Umbilical cord (tissue), 2 donors: ENCODE results near the gene CACNB1. TPM values are rescaled to one million over a fixed set of nuclear protein-coding genes. Genes with fewer than 3 reads are reported as not detected.

ENCODE experiments used
- DNase-seq: peaks from one replicate; pipeline ENCODE4 v3.0.0-alpha.2; 2015; ENCODE audit warnings: low spot score
- total RNA-seq: library from RNA; depleted of rRNA; stranded (reverse); fragments of >200 nt; gene quantifications from one replicate; pipeline ENCODE4 v1.2.3, GENCODE V29; 2014; ENCODE audit warnings: low replicate concordance; ENCODE audit not compliant: insufficient read depth

The CACNB1 gene
- total RNA-seq, 1 donor from 2014 or later: 4.8 TPM

DNA sequence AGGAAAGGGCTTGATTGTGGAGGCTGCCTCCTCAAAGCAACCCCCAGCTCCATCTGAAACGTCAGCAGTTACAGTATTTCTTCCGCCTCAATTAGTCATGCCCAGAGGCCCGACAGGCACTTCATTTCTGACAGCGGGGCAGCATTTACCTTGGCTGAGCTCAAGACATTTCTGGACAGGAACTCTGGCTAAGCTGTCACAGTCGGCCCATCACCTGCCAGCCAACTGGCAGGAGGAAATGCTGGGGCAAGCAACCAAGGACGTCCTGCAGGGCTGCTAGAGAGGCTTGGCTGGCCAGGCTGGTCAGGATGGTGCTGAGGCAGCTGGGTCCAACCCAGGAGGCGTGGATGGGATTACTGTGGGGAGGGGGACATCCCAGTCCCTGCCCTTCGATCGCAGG, 73.8 kb downstream of the CACNB1 start:
- no peak for DNase-seq

Other genes starting within 250 kb of the CACNB1 start
- gene FBXO47, start 230.3 kb downstream of the CACNB1 start, total RNA-seq: not detected
- 9.9 TPM for gene PLXDC1, start 46.0 kb downstream of the CACNB1 start, total RNA-seq
- gene ARL5C, start 31.5 kb downstream of the CACNB1 start, total RNA-seq: 2.6 TPM
- gene RPL19, start 2.6 kb upstream of the CACNB1 start, total RNA-seq: 1,371 TPM
- gene STAC2, start 28.3 kb upstream of the CACNB1 start, total RNA-seq: 0.24 TPM
- gene FBXL20, start 204.0 kb upstream of the CACNB1 start, total RNA-seq: 29.9 TPM